CD14-positive monocyte (primary cell): Measurements from ENCODE around the gene IL1RAPL1. TPM values are rescaled to one million over a fixed set of nuclear protein-coding genes. Genes with fewer than 3 reads are reported as not detected.
A peak's percentile ranks its signal among the peaks of the same experiment; 100 is the strongest.

Source experiments
- DNase-seq, 3 donors: peaks; one replicate each; pipeline ENCODE4 v3.0.0-alpha.2; 2011 to 2022
- H2AFZ ChIP-seq: 2 replicates; pipeline ENCODE4 v1.6.0; 2012; ENCODE audit warnings: mild to moderate bottlenecking, low read depth, low read length, inconsistent platforms; ENCODE audit not compliant: insufficient read depth, poor library complexity, severe bottlenecking
- H3K27ac ChIP-seq, 2 donors: 1 replicate in 1 of 2; 2 replicates in 1 of 2; pipeline ENCODE4 v1.5.1; 2012 to 2013; ENCODE audit warnings: low read length in 2 of 2, control low read depth in 1 of 2, inconsistent platforms in 1 of 2, low read depth in 1 of 2, mild to moderate bottlenecking in 1 of 2
- H3K27me3 ChIP-seq, 2 donors: one replicate each; pipeline versions ENCODE4 v1.6.0 to v1.6.1; 2011 to 2013; ENCODE audit warnings: low read length in 2 of 2; ENCODE audit not compliant: control insufficient read depth in 2 of 2, insufficient read depth in 2 of 2
- H3K36me3 ChIP-seq, 2 donors: replicated peaks in 1 of 2; 1 replicate in 1 of 2; 2 replicates in 1 of 2; pipeline versions ENCODE4 v1.5.1 to v1.6.1; 2012 to 2013; ENCODE audit warnings: low read length in 2 of 2, control low read depth in 1 of 2, inconsistent platforms in 1 of 2, mild to moderate bottlenecking in 1 of 2; ENCODE audit not compliant: insufficient read depth in 2 of 2, control insufficient read depth in 1 of 2
- H3K4me1 ChIP-seq, 2 donors: 1 replicate in 1 of 2; 2 replicates in 1 of 2; pipeline versions ENCODE4 v1.5.1 to v1.6.1; 2012 to 2013; ENCODE audit warnings: low read length in 2 of 2, control low read depth in 1 of 2, inconsistent platforms in 1 of 2, mild to moderate bottlenecking in 1 of 2, moderate library complexity in 1 of 2; ENCODE audit not compliant: insufficient read depth in 2 of 2, control insufficient read depth in 1 of 2
- H3K4me2 ChIP-seq: replicated peaks from 2 replicates; pipeline ENCODE3; 2012; ENCODE audit warnings: low read length, moderate library complexity, mild to moderate bottlenecking; ENCODE audit not compliant: poor library complexity, severe bottlenecking; ENCODE audit errors: extremely low read depth
- H3K4me3 ChIP-seq, 3 experiments: fragments of 200-600 bp in 1 of 3; sonication (generic) in 1 of 3; replicated peaks in 1 of 3; 1 replicate in 2 of 3; 2 replicates in 1 of 3; pipeline ENCODE4 v1.5.1; 2011 to 2013; ENCODE audit warnings: low read length in 3 of 3, mild to moderate bottlenecking in 3 of 3, control low read depth in 2 of 3, low read depth in 2 of 3, inconsistent platforms in 1 of 3, moderate library complexity in 1 of 3
- H3K79me2 ChIP-seq: 2 replicates; pipeline ENCODE4 v1.6.0; 2012; ENCODE audit warnings: mild to moderate bottlenecking, control low read depth, inconsistent platforms, low read length, moderate library complexity; ENCODE audit not compliant: insufficient read depth
- H3K9ac ChIP-seq: 2 replicates; pipeline ENCODE4 v1.6.0; 2017; ENCODE audit warnings: low read length, mild to moderate bottlenecking; ENCODE audit not compliant: insufficient read depth, poor library complexity, severe bottlenecking
- H3K9me3 ChIP-seq, 2 donors: replicated peaks in 1 of 2; 1 replicate in 1 of 2; 2 replicates in 1 of 2; pipeline versions ENCODE4 v1.5.1 to v1.6.1; 2012 to 2013; ENCODE audit warnings: low read length in 2 of 2, control low read depth in 1 of 2; ENCODE audit not compliant: control insufficient read depth in 1 of 2, insufficient read depth in 1 of 2
- H4K20me1 ChIP-seq: 2 replicates; pipeline ENCODE4 v1.6.0; 2012; ENCODE audit warnings: mild to moderate bottlenecking, low read length, control low read depth, moderate library complexity; ENCODE audit not compliant: insufficient read depth
- H3K27ac Mint-ChIP-seq, 7 donors: one replicate each; pipeline ENCODE4 v1.8.0; 2020; ENCODE audit warnings: mild to moderate bottlenecking in 7 of 7, mixed read lengths in 7 of 7, moderate library complexity in 6 of 7, inconsistent platforms in 2 of 7
- H3K27me3 Mint-ChIP-seq, 3 donors: one replicate each; pipeline ENCODE4 v1.8.0; 2021 to 2022; ENCODE audit warnings: low read depth in 3 of 3, mild to moderate bottlenecking in 3 of 3, mixed read lengths in 3 of 3, moderate library complexity in 3 of 3, inconsistent platforms in 1 of 3
- H3K36me3 Mint-ChIP-seq, 2 donors: one replicate each; pipeline ENCODE4 v1.8.0; 2020; ENCODE audit warnings: mixed read lengths in 2 of 2, inconsistent platforms in 1 of 2, mild to moderate bottlenecking in 1 of 2
- H3K4me1 Mint-ChIP-seq: one replicate; pipeline ENCODE4 v1.8.0; 2020; ENCODE audit warnings: mild to moderate bottlenecking, mixed read lengths
- H3K4me3 Mint-ChIP-seq, 2 donors: one replicate each; pipeline ENCODE4 v1.8.0; 2020; ENCODE audit warnings: mild to moderate bottlenecking in 2 of 2, mixed read lengths in 2 of 2, moderate library complexity in 1 of 2
- H3K9me3 Mint-ChIP-seq, 7 donors: one replicate each; pipeline ENCODE4 v1.8.0; 2020 to 2022; ENCODE audit warnings: mixed read lengths in 7 of 7, mild to moderate bottlenecking in 6 of 7, moderate library complexity in 6 of 7, inconsistent platforms in 2 of 7
- CTCF ChIP-seq: fragments of 200-600 bp; IDR thresholded peaks from one replicate; pipeline ENCODE4 v1.8.0; 2022; ENCODE audit warnings: antibody characterized with exemption, mild to moderate bottlenecking
- whole genome bisulfite sequencing: methylation state at CpG from one replicate; pipeline ENCODE4 v1.1.5; 2013; ENCODE audit warnings: missing lambda C conversion rate; ENCODE audit not compliant: insufficient coverage; 5-methylcytosine and 5-hydroxymethylcytosine counted together
- intact Hi-C, 2 donors: fragments of 100-400 bp; cut with micrococcal nuclease; formaldehyde crosslinking; loops; one replicate each; pipeline versions ENCODE4 v1.15.0 to v1.15.1; 2023
- polyA plus RNA-seq, 3 donors: library from polyadenylated mRNA; depleted of rRNA in 1 of 3; unstranded in 2 of 3; stranded (reverse) in 1 of 3; fragments of 300-500 nt in 2 of 3; fragments of >200 nt in 1 of 3; fragmentation: Illumina TruSeq in 2 of 3; gene quantifications; 1 replicate in 2 of 3; 2 replicates in 1 of 3; pipeline ENCODE4 v1.2.3, GENCODE V29; 2012 to 2021

The IL1RAPL1 gene
- polyA plus RNA-seq, 3 donors: not detected

GRCh38 chrX:28549838-28550237 lies 37.4 kb upstream of the IL1RAPL1 start:
- no peaks in the 10 kb centered on the region for H3K27me3 Mint-ChIP-seq
- no peak for DNase-seq
- no peak overlapping the region for H3K9ac ChIP-seq
- H3K4me3 ChIP-seq: no peak overlapping the region
- H3K27me3 ChIP-seq: no peaks in the 10 kb centered on the region
- WGBS: no CpG with 5 or more reads among the region's 4 CpGs
- intact Hi-C loops: no loop called here
- peaks cover 0 to 3% of the 10 kb centered on the region in 2 donors for H3K9me3 ChIP-seq
- H2AFZ ChIP-seq: no peak overlapping the region
- no peaks in the 10 kb centered on the region for H3K4me1 Mint-ChIP-seq
- H3K4me3 Mint-ChIP-seq: no peak overlapping the region
- H3K79me2 ChIP-seq: no peaks in the 10 kb centered on the region
- H3K4me1 ChIP-seq: no peaks in the 10 kb centered on the region
- H3K36me3 ChIP-seq: no peaks in the 10 kb centered on the region
- no peak overlapping the region for H3K27ac Mint-ChIP-seq
- H3K36me3 Mint-ChIP-seq: no peaks in the 10 kb centered on the region
- peaks cover 0 to 7% (median 4%) of the 10 kb centered on the region in 7 donors for H3K9me3 Mint-ChIP-seq
- H4K20me1 ChIP-seq: no peaks in the 10 kb centered on the region
- H3K4me2 ChIP-seq: no peak overlapping the region
- TF ChIP-seq CTCF: no peak
- H3K27ac ChIP-seq: no peak overlapping the region

- Histone ChIP-seq H2AFZ (no peak overlapping the region), H3K4me3 (no peak overlapping the region), H4K20me1 (no peaks in the 10 kb centered on the region), H3K9me3 (peaks cover 0 to 3% of the 10 kb centered on the region in 2 donors), H3K36me3 (no peaks in the 10 kb centered on the region), H3K9ac (no peak overlapping the region), H3K27ac (no peak overlapping the region), H3K4me2 (no peak overlapping the region), H3K79me2 (no peaks in the 10 kb centered on the region), H3K4me1 (no peaks in the 10 kb centered on the region), H3K27me3 (no peaks in the 10 kb centered on the region)
- no peaks in the 10 kb centered on the region for H3K27me3 Mint-ChIP-seq
- no peak for DNase-seq
- peak overlapping the region in 1 of 7 donors; percentile 14 for H3K27ac Mint-ChIP-seq
- H3K4me3 Mint-ChIP-seq: no peak overlapping the region
- TF ChIP-seq CTCF: no peak
- peaks cover 0 to 9% (median 4%) of the 10 kb centered on the region in 7 donors for H3K9me3 Mint-ChIP-seq
- WGBS: no CpG with 5 or more reads among the region's 8 CpGs
- H3K36me3 Mint-ChIP-seq: no peaks in the 10 kb centered on the region
- no peaks in the 10 kb centered on the region for H3K4me1 Mint-ChIP-seq
- intact Hi-C loops: no loop called here
These were observed 36.8 kb upstream of the IL1RAPL1 start for GRCh38 chrX:28550331-28550872.
